Activated effector memory CD4-positive, alpha-beta T cell treated with Interleukin-2 at 50 U/mL for 16 hours (primary cell): Measurements from ENCODE around the gene PPFIBP2.

Experiments
- DNase-seq: peaks from one replicate; pipeline ENCODE4 v3.0.0-alpha.2; 2020

PPFIBP2 gene

GRCh38 chr11:7581021-7581590 lies 67.3 kb downstream of the PPFIBP2 start:
- DNase-seq, result no peak

GRCh38 chr11:7582338-7582985 lies 68.7 kb downstream of the PPFIBP2 start:
- DNase-seq, result no peak

- DNase-seq, result no peak
Observed at GRCh38 chr11:7583248-7583647, 69.4 kb downstream of the PPFIBP2 start.

GRCh38 chr11:7584910-7585309 lies 71.1 kb downstream of the PPFIBP2 start:
- no peak for DNase-seq

GRCh38 chr11:7585816-7586215 lies 72.0 kb downstream of the PPFIBP2 start:
- no peak for DNase-seq

GRCh38 chr11:7586376-7586775 lies 72.6 kb downstream of the PPFIBP2 start:
- no peak for DNase-seq

- no peak for DNase-seq
Observed at GRCh38 chr11:7587712-7588111, 73.9 kb downstream of the PPFIBP2 start.

- DNase-seq, result no peak
Observed at GRCh38 chr11:7589861-7590260, 76.1 kb downstream of the PPFIBP2 start.

- no peak for DNase-seq
Observed at GRCh38 chr11:7590529-7590928, 76.7 kb downstream of the PPFIBP2 start.

GRCh38 chr11:7591107-7591894 lies 77.5 kb downstream of the PPFIBP2 start:
- no peak for DNase-seq

GRCh38 chr11:7591987-7592386 lies 78.2 kb downstream of the PPFIBP2 start:
- DNase-seq, result no peak

- DNase-seq, result no peak
Observed at GRCh38 chr11:7592711-7593110, 78.9 kb downstream of the PPFIBP2 start.

- no peak for DNase-seq
Observed at GRCh38 chr11:7593481-7593880, 79.7 kb downstream of the PPFIBP2 start.

- no peak for DNase-seq
Observed at GRCh38 chr11:7595016-7595866, 81.4 kb downstream of the PPFIBP2 start.

- DNase-seq, result no peak
Observed at GRCh38 chr11:7595951-7596350, 82.2 kb downstream of the PPFIBP2 start.

GRCh38 chr11:7596975-7597391 lies 83.2 kb downstream of the PPFIBP2 start:
- DNase-seq, result no peak

GRCh38 chr11:7597620-7598019 lies 83.8 kb downstream of the PPFIBP2 start:
- DNase-seq, result no peak

- no peak for DNase-seq
Observed at GRCh38 chr11:7599209-7599608, 85.4 kb downstream of the PPFIBP2 start.

- DNase-seq, result no peak
Observed at GRCh38 chr11:7600205-7600775, 86.5 kb downstream of the PPFIBP2 start.

GRCh38 chr11:7603031-7603781 lies 89.4 kb downstream of the PPFIBP2 start:
- DNase-seq, result no peak

- no peak for DNase-seq
Observed at GRCh38 chr11:7604331-7604955, 90.6 kb downstream of the PPFIBP2 start.
